HL-60 (cell line): Measurements from ENCODE around the gene HNRNPLL.

ENCODE experiments used
- DNase-seq, 2 experiments: peaks; one replicate each; pipeline ENCODE4 v3.0.0-alpha.2; 2010 to 2020; ENCODE audit warnings: low read depth in 1 of 2, low spot score in 1 of 2
- H3K27ac ChIP-seq: fragments of 250-450 bp; sonication (Bioruptor Pico); replicated peaks from 2 replicates; pipeline ENCODE4 v1.5.1; 2020; ENCODE audit warnings: mild to moderate bottlenecking, moderate library complexity
- H3K27me3 ChIP-seq: fragments of 250-450 bp; sonication (Bioruptor Pico); 2 replicates; pipeline ENCODE4 v1.5.1; 2021; ENCODE audit warnings: mild to moderate bottlenecking, moderate library complexity; ENCODE audit not compliant: insufficient read depth, poor library complexity, severe bottlenecking
- H3K4me3 ChIP-seq: replicated peaks from 2 replicates; pipeline ENCODE4 v1.5.1; 2011; ENCODE audit warnings: mild to moderate bottlenecking, control low read depth, low read length; ENCODE audit not compliant: insufficient read depth
- GABPA ChIP-seq: IDR thresholded peaks from 2 replicates; pipeline ENCODE4 v1.6.1; 2012; ENCODE audit warnings: low read depth
- POLR2AphosphoS5 ChIP-seq: IDR thresholded peaks from 2 replicates; pipeline ENCODE4 v1.6.1; 2012; ENCODE audit warnings: low read depth
- REST ChIP-seq: IDR thresholded peaks from 2 replicates; pipeline ENCODE4 v1.6.1; 2012; ENCODE audit warnings: low read depth; ENCODE audit not compliant: insufficient replicate concordance
- SPI1 ChIP-seq: IDR thresholded peaks from 2 replicates; pipeline ENCODE4 v1.6.1; 2012; ENCODE audit warnings: low read depth, mild to moderate bottlenecking, borderline replicate concordance
- TF ChIP-seq, protein P1 (sequence below): IDR thresholded peaks from one replicate; pipeline ENCODE4 v1.5.1; 2011; ENCODE audit warnings: low read length, control low read depth, inconsistent platforms; ENCODE audit not compliant: insufficient read depth

The HNRNPLL gene

DNA sequence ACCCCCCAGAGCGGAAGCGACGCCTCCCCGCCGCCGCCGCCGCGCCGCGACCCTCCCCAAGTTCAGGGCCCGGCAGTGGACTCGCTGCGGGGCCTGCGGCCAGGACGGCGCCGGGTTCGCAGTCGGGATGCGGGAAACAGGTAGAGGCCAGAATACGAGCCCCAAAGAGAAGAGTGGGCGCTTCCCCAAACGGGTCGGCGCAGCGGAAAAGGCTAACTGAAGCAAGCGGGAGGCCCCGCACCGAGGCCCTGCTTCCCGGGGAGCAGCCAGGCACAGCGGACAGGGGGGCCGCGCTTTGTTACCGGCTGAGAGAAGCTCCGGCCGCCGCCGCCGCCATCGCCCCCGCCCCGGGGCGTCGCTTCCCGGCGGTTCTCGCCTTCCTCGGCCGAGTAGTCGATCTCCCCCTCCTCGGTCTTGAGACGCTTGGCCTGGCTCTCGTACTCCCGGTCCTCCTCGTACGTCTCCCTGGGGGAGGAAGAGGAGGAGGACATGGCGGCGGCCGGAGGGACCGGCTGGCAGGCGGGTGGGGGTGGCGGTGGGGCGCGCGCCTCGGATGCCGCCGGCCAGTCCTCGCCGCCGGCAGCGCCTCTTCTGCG lies 494 bp downstream of the HNRNPLL start:
- peak in 1 of 2 experiments; percentile 42 for DNase-seq
- TF ChIP-seq, protein P1, sequence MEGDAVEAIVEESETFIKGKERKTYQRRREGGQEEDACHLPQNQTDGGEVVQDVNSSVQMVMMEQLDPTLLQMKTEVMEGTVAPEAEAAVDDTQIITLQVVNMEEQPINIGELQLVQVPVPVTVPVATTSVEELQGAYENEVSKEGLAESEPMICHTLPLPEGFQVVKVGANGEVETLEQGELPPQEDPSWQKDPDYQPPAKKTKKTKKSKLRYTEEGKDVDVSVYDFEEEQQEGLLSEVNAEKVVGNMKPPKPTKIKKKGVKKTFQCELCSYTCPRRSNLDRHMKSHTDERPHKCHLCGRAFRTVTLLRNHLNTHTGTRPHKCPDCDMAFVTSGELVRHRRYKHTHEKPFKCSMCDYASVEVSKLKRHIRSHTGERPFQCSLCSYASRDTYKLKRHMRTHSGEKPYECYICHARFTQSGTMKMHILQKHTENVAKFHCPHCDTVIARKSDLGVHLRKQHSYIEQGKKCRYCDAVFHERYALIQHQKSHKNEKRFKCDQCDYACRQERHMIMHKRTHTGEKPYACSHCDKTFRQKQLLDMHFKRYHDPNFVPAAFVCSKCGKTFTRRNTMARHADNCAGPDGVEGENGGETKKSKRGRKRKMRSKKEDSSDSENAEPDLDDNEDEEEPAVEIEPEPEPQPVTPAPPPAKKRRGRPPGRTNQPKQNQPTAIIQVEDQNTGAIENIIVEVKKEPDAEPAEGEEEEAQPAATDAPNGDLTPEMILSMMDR, result no peak
- TF ChIP-seq SPI1, result no peak; the same call in 1 of the 2 replicates
- no peak; the same call in 1 of the 2 replicates for TF ChIP-seq GABPA
- TF ChIP-seq REST, result no peak
- TF ChIP-seq POLR2AphosphoS5, result no peak; the same call in 1 of the 2 replicates

DNA sequence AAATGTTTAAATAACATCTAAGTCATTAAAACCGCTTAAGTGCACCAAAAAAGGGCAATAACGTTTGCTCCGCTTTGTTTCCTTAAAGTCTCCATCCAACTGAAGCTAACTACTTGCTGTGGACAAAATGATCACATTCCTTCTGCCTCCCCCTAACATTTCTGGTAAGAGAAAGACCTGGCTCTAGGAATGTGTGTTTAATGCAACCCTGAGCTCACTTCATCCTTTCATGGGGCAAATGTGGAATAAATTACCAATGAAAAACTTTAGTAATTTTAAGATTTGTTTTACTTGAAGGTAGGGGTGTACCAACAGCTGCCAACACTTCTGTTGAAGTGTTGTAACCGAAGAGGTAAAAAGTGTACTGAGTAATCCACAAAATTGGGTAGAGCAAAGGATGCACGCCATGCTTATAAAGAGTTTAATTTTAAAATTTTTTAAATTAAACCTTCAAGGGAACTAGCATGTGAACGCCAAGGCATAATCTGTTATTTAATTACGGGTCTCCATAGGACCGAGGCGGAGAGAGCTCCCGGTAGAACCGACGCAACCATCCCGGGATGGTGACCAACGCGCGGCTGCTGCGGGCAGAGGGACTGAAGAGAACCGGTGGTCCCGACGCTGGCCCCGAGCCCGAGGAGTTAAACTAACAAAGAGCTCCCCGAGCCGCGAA lies 1.1 kb downstream of the HNRNPLL start:
- Histone ChIP-seq H3K27me3 (no peaks in the 10 kb centered on the region), H3K27ac (peak overlapping the region; percentile 93), H3K4me3 (peak overlapping the region; percentile 66)
- TF ChIP-seq POLR2AphosphoS5 (no peak), SPI1 (no peak), GABPA (no peak), REST (no peak)
- TF ChIP-seq, protein P1, result no peak
- no peak for DNase-seq

More for the DNA sequence above, 494 bp downstream of the HNRNPLL start:
- no peaks in the 10 kb centered on the region for H3K27me3 ChIP-seq
- peak overlapping the region; percentile 93 for H3K27ac ChIP-seq
- peak overlapping the region; percentile 66 for H3K4me3 ChIP-seq

DNA sequence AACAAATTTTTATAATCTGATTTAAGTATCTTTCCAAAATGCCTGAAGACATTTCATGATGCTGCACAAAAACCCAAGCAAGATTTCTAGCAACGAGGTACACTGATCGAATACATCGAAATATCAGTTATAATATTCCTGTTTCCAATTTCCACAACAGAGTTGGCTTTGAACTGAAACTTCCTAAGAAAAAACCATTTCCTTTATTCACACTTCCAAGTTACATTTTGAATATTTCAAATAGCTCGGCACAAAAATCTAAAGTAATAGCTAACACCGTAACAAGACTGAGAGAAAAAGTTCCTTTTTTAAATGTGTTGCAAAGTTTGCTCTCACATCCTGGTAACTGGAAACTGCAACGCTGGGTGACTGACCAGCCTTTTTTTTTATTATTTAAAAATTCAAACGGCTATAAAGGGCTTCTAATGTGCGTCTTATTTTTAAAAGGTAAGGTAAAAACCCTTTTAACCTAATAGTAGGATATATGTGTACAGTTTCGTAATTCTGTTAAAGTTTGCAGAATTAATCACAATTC lies 1.7 kb downstream of the HNRNPLL start:
- Histone ChIP-seq H3K27ac (peak overlapping the region; percentile 93), H3K4me3 (peak overlapping the region; percentile 66), H3K27me3 (no peaks in the 10 kb centered on the region)
- no peak for DNase-seq
- TF ChIP-seq GABPA, result no peak
- no peak for TF ChIP-seq REST
- no peak for TF ChIP-seq SPI1
- TF ChIP-seq POLR2AphosphoS5, result no peak
- TF ChIP-seq, protein P1, result no peak
